MM.1S (cell line): ENCODE data around the gene TMEM229B.

ENCODE experiments used
- CTCF ChIP-seq: fragments of 300-600 bp; sonication (generic); IDR thresholded peaks from 2 replicates; pipeline ENCODE4 v1.5.1; 2016; ENCODE audit warnings: antibody characterized with exemption, low read length, mixed read lengths
- EZH2 ChIP-seq: fragments of 300-600 bp; sonication (generic); optimal IDR thresholded peaks from 2 replicates; pipeline ENCODE3; 2017; ENCODE audit warnings: low read depth, mild to moderate bottlenecking, antibody characterized with exemption, low read length, mixed read lengths

- no peak for TF ChIP-seq CTCF
- no peak for TF ChIP-seq EZH2
Measured at GRCh38 chr14:67536087-67536486, 47.6 kb upstream of the TMEM229B start.
